RWPE1 (cell line): ENCODE measurements around the gene STK39.

ENCODE experiments used
- CTCF ChIA-PET: fragments of 350-600 bp; sonication (Branson Sonifier 250); formaldehyde crosslinking; extraction: SDS; loops from one replicate; lab custom pipeline; 2021; lab: Yijun Ruan, JAX
- POLR2A ChIA-PET: fragments of 400-600 bp; formaldehyde crosslinking; extraction: SDS; loops from one replicate; lab custom pipeline; 2020; ENCODE audit warnings: antibody characterized with exemption; ENCODE audit not compliant: low non-redundant PET; lab: Yijun Ruan, JAX
- DNase-seq: peaks from one replicate; pipeline ENCODE4 v3.0.0; 2012; ENCODE audit warnings: low spot score
- H3K27ac ChIP-seq: fragments of 450-650 bp; 2 replicates; pipeline ENCODE4 v1.5.1; 2017
- CTCF ChIP-seq: fragments of 450-650 bp; conservative IDR thresholded peaks from 2 replicates; pipeline ENCODE4 v1.5.1; 2017; ENCODE audit warnings: low read depth, mild to moderate bottlenecking

The STK39 gene

GRCh38 chr2:168157926-168158325 is 89.5 kb downstream of the STK39 start:
- H3K27ac ChIP-seq = no peak overlapping the region
- CTCF ChIA-PET = no interaction called here
- DNase-seq = peak; percentile 16
- TF ChIP-seq CTCF = no peak
- POLR2A ChIA-PET = interaction anchor here (0.6 kb wide), 1 partner anchor 608 kb away, joined by 3 read pairs; no protein-coding TSS in a partner anchor

DNA sequence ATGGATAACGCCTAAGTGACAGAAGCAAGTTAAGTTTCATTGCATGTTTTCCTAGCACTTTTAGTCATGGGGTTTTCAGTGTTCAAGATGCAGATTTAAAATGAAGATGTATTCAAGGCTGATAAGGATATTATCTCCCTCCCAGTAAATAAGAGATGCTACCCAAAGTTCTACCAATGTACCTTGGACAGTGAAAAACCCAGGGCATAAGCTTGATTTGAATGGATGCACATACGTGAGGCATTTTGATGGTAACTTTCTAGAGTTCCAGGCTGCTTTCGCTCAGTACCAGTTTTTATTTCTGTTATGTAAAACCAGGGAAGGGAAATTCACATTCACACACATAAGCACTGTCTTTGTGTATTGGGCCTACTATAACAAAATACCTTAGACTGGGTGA is 90.3 kb downstream of the STK39 start:
- H3K27ac ChIP-seq = no peak overlapping the region
- no peak for TF ChIP-seq CTCF
- DNase-seq = no peak
- ChIA-PET CTCF (interaction anchor here (0.5 to 1.2 kb wide), 4 partner anchors 90 to 810 kb away, joined by 3 to 4 read pairs (median 4); partner anchors contain the start of gene STK39), POLR2A (no interaction called here)

DNA sequence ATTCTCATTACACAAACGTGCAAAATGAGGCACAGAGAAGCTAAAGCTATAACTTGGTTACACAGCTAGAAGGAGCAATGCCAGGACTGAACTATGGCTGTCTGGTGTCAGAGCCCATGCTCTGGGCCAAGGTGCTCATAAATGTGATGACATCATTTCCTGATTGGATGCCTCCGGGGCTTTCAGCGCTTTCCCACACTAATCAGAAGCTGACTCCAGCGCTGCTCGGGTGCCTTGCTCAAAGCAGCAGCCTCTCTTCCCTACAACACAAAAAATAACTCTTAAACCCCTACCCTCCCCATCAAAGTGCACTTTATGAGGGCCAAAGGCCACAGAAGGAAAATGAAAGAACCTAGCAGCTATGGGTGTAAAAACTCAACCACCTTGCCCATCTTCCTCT is 90.7 kb downstream of the STK39 start:
- DNase-seq = peak; percentile 71
- H3K27ac ChIP-seq = no peak overlapping the region
- TF ChIP-seq CTCF = no peak
- ChIA-PET POLR2A (no interaction called here), CTCF (interaction anchor here (0.5 to 1.4 kb wide), 6 partner anchors 104 to 810 kb away, joined by 3 to 6 read pairs (median 4); no protein-coding TSS in a partner anchor)

DNA sequence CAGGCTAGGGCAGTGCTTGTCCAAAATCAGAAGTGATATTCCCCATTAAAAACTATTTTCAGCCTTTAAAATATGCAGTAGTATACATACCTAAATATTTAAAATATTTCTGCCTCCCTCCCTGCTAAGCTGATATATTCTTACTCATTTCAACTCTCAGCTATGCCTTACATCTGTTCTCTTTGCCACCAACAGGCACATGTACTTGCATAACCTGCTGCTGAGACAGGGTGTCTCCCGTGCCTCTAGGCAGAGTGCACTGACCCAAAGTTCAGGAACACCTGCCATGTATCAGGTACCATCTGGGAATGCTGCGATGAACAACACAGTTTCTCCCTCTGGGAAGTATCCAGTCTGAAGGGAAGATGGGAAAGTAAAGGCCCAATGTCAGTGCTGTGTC is 91.7 kb downstream of the STK39 start:
- TF ChIP-seq CTCF = no peak
- CTCF ChIA-PET = interaction anchor here (1.1 to 1.4 kb wide), 3 partner anchors 103 to 755 kb away, joined by 3 to 6 read pairs (median 3); no protein-coding TSS in a partner anchor
- H3K27ac ChIP-seq = no peak overlapping the region
- DNase-seq = no peak
- POLR2A ChIA-PET = no interaction called here

- TF ChIP-seq CTCF = no peak
- CTCF ChIA-PET = interaction anchor here (1.4 kb wide), 1 partner anchor 182 kb away, joined by 6 read pairs; no protein-coding TSS in a partner anchor
- no peak overlapping the region for H3K27ac ChIP-seq
- POLR2A ChIA-PET = no interaction called here
- DNase-seq = no peak
Measured at GRCh38 chr2:168155046-168155445, 92.3 kb downstream of the STK39 start.

- ChIA-PET POLR2A (no interaction called here), CTCF (no interaction called here)
- no peak overlapping the region for H3K27ac ChIP-seq
- DNase-seq = no peak
- TF ChIP-seq CTCF = no peak
Measured at GRCh38 chr2:168152902-168153530, 94.4 kb downstream of the STK39 start.
